HUDEP-2 (cell line): ENCODE measurements around the gene TOPBP1.
"Not testable (repeated sequence)": the region's sequence is repeated elsewhere in the genome, so short reads cannot be mapped to it uniquely, and the experiment has no call there.

Source experiments
- DNase-seq, 76 experiments: peaks; one replicate each; lab custom pipeline; 2025; ENCODE audit not compliant: unreplicated experiment in 76 of 76; lab: John Stamatoyannopoulos, UW

Gene TOPBP1

DNA sequence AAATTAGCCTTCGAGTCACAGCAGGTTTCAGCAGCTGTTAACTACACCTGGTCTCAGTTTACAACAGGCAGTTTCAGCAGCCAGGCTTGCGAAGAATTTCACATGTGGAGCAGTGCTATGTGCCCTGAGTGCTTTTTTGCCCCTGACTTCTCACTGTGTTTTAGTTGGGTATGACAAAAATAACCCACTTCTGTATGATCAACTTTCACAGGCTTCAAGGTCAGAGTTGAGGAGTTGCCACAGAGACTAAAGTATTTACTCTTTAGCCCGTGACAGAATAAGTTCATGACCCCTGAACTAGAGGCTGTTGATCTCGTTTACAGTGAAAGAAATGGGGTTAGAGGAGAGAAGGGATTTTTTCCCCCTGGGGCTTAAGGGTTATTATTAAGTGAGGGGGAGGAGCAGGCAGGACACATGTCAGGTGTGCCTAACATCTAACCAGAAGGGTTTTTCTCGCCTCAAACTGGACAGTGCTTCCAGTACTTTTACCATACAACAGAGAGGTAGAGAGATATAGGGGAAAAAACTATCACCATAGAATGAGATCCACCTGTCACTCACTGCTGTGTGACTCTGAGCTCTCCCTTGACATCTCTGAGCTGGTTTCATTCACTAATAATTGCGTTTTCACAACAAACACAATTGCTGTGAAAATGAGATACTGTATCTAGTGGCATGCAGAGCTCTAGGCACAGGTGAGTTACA lies 14.0 kb upstream of the TOPBP1 start:
- no peak for DNase-seq

DNA sequence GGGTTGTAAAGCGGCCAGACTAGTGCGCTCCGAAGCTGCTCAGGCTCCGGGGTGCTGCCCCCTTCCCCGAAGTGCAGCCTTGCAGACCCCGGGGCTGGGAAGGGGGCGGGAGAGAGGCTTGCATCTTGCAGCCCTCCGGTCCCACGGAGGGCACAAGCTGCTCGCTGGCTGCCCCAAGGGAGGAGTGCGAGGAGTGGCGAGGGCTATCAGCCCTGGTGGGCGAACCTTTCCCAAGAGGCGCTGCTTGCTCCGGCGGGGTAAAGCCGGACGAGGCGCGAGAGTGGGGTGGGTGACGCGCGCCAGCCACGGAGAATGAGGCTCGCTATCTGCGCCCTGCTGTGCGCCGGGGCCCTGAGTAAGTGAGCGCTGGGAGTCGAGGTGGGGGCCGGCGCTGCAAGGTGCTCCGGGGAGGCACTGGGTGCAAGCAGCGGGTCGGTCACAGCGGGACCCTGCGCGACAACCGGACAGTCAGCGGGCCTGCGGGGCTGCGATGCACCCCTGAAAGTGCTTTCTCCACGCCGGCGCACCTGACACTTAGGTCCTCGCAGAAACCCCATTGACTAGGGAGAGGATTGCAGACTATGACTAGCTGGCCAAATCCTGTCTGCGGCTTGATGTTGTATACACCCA lies 12.7 kb upstream of the TOPBP1 start:
- no peak for DNase-seq

DNA sequence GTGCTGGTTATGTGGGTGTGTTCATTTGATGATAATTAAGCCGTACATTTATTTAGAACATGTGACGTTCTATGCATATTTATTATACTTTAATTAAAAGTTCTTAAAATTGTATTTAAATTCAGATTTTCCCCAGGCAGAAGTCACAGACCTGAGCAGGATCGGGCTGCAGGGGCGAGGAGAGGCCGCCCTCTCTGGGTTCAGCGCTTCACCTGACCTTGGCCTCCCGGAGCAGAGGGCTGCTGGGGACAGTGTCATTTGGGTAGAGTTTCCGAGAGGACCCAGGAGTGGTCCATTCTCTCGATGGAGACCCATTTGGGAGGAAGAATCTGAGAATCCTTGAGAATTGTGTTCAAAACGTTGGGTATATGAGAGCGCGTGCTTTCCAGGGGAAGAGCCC lies 12.0 kb upstream of the TOPBP1 start:
- DNase-seq: no peak

DNA sequence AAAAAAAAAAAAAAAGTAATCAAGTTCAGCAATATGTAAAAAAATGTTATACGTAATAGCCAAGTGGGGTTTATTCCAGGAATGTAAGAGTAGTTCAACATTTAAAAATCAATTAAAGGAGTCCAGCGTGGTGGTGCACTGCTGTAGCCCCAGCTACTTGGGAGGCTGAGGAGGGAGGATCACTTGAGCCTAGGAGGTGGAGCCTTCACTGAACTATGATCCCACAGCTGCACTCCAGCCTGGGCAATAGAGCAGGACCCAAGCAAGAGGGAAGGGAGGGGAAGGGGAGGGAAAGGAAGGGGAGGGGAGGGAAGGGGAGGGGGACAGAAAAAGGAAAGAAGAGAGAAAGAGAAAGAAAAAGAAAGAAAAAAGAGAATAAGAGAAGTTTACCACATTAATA lies 10.7 kb upstream of the TOPBP1 start:
- DNase-seq: no peak

DNA sequence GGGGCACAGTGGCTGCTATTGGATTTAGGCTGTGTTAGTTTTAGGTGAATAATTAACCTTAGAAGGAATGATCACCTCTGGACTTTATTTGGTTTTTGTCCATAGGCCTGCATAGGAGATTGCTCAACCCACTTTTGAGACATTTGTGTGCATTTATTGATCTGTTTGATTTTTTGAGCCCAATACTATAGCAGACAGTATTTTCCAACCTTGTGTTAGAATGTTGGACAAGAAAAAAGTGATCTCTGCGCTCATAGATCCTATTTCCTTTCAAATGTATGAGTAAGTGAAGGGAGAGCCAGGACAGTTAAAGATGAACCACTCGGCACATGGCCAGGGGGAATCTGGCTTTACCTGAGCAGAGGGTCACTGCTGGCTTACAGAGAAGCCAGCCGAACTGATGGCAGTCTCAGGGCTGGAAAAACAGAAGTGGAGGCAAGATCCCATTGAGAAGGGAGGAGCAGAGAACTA lies 8.8 kb upstream of the TOPBP1 start:
- no peak for DNase-seq

DNA sequence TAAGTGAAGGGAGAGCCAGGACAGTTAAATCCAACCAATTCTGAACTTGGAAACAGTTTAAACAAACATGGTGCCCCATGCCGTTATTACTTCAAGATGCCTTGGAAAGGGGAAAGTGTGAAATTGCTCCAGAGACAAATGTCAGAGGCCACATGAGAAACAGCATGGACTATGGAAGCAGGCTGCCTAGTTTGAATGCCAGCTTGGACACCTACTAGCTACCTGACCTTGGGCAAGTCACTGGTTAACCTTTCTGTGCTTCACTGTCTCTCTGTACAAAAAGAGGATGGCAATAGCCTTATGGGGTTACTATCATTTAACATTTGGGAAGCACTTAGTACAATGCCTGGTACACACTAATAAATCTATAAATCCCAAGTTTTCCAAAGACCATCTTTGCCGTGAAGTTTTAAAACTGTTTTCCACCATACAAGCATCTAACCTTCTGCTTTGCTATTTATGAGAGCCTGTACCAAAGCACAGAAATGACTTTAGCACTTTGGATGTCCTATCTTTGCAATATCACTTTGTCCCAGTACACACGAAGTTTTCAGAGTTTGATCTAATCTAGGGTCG lies 8.3 kb upstream of the TOPBP1 start:
- DNase-seq: no peak

DNA sequence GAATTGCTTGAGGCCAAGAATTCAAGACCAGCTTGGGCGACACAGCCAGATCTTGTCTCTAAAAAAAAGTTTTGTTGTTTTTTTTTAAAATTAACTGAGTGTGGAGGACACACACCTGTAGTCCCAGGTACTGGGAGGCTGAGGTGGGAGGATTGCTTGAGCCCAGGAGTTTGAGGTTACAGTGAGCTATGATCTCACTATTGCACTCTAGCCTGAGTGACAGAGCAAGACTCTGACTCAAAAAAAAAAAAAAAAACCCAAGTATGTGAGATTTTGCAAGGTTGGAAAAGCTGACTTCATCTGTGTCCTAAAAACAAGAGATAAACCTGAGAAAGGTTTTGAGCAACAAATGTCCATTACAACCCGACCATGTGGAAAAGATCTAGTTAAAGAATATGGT lies 5.4 kb upstream of the TOPBP1 start:
- no peak for DNase-seq

DNA sequence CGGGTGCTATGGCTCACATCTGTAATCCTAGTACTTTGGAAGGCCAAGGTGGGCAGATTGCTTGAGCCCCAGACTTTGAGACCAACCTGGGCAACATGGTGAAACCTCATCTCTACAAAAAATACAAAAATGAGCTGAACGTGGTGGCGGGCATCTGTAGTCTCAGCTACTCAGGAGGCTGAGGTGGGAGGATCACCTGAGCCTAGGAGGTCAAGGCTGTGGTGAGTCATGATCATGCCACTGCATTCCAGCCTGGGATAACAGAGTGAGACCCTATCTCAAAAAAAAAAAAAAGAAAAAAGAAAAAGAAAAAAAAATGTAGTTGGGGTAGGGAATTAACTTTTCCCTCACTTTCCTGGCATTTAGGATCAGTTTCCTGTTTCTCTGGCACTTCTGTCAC lies 3.4 kb upstream of the TOPBP1 start:
- DNase-seq: not testable (repeated sequence)

DNA sequence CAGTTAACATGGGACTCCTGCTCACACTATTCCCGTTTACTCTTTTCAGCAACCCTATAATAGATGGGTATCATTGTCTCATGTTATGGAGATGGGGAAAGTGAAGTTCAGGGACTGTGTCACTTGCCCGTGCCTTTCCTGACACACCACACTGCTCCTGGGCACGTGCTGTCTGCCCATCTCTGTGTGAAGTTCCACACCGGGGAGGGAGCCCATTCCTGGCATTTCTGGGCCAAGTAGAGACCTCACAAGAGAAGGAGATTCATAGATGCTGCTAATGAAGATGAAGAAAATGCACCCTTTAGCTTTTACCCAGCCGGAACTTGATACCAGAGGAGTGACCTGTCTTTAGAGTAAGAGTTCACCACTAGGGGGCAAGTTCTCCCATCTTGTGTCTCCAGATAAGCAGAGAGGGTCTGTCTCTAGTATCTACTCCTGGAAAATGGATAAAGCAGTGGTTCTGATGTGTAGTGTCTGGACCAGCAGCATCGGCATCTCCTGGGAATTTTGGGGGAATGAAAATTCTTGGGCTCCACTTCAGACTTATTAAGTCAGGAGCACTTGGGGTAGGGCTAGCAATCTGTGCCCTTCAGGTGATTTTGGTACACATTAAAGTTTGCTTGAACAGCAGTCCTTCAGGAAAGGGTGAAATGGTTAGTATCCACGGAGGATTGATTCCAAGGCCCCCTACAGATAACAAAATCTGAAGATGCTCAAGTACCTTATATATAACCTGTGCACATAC lies 2.0 kb upstream of the TOPBP1 start:
- DNase-seq: peak in 46 of 76 experiments; percentile 1 to 81 (median 38)

DNA sequence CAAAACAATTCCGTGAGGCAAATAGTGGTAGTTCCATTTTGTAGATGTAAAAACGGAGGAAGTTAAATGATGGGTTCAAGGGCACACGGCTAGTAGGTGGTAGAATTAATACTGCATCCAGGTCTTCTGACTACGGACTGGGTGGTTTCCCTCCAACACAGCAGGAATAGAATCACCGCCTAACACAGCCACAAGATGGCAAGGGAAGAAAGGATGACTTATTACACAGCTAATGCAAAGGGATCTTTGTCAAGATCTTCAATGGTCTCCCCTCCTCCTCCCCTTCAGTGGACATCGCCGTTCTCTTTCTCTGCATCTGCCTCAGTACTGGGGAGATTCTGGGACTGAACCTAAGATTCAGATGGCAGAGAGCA lies 524 bp upstream of the TOPBP1 start:
- peak in 11 of 76 experiments; percentile 2 to 25 (median 11) for DNase-seq

DNA sequence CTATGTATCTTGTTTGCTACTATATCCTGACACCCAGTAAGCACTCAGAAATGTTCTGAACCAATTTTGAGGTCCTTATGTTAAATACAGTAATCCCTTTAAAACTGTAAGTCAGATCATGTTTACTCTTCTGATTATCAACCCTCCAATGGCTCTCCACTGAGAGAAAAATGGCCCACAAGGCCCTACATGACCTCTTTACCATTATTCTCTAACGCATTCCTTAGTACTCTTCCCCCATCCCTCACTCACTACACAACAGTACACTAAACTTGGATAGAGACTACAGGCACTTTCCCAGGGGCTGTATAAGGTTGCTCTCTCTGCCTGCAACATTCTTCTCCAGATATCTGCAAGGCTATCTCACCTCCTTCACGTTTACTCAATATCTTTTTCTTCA lies 1.9 kb downstream of the TOPBP1 start:
- no peak for DNase-seq

DNA sequence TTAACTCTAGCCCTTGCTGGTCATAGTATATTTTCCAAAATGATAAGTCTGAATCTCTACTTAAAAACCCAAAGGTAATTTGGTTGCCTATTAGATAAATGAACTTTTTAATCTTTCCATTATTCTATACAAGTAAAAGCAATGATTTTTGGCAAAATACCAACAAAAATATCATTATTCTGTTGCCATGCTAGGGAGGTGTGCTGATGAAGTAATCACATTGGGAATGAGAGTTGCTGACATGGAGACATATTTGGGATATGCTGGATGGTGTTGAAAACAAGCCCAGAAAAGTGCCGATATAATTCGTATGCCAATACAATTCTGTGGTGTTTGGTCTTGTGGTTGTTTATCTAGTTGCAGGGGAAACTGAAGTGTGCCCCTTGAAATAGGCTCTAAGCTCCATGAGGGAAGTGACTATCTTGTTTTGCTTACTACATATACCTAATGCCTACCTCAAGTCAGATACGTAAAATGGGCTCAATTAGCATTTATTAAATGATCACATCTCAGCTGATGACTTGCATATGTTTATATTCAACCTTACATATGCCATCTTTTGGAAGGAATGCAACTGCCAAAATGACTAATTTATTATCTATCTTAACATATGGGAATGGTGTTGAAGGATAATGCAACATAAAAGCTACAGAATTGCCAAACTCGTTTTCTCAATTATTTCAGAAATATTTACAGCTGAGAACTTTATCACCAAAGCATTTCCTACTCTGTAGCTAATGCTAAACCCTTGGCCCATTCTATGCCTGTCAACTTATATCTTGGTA lies 5.8 kb downstream of the TOPBP1 start:
- DNase-seq: peak in 3 of 76 experiments; percentile 1 to 5 (median 1)

DNA sequence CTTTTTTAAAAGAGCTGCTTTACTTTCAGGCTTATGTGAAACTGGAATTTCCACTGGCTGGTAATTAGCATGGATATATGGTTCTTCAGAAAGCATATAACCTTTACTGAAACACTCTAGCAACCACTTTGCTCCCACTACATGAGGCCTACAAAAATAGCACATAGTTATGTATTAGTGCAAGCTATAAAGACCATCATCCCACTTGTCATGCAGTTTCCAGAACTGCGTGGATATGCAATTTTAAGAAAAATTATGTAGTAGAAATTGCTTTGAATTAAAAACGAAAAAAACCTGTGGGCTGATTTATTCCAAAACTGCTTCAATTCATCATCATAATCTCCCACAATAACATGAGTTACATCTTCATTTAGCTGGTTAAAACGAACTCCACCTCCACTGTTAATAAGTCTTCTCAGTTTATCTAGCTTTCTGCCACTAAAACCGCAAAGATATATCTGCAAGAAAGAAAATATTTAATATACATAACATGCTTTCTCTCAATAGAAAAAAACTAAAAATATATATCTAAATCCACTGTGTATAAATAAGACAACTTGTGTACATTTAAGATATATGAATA lies 12.2 kb downstream of the TOPBP1 start:
- DNase-seq: no peak

DNA sequence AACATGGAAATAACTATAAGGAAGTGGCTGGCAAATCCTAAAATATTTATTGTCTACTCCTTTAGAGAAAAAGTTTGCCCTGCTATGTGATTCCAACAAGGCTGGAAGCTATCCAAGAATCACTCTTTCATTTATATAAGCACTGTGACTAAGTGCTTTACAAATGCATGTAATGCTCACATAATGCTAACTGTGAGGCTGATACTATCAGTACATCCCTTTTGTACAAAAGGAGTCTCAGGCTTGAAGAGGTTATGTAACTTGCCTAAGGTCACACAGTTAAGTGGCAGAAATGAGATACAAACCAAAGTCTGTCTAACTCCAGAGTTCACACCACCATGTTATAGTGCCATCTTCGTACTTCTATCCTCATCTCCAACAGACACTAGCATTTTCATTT lies 17.0 kb downstream of the TOPBP1 start:
- DNase-seq: peak in 9 of 76 experiments; percentile 6 to 35 (median 13)

DNA sequence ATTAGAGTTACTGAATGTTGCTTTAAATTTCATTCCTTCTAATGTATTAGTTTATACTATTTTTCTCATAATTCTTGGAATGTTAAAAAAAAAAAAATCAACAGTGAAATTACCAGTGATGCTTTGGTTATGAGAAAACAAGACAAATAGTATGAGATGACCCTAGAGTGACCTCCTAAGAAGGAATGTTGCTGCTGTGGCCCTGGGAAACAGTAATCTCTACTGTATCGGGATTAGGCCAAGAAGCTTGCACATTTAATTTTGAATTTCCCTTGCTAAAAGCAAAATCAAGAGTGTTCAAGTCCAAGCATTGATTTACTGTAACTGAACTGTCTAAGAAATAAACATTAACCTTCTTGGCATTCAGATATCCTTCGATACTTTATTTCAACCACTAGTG lies 18.1 kb downstream of the TOPBP1 start:
- no peak for DNase-seq

DNA sequence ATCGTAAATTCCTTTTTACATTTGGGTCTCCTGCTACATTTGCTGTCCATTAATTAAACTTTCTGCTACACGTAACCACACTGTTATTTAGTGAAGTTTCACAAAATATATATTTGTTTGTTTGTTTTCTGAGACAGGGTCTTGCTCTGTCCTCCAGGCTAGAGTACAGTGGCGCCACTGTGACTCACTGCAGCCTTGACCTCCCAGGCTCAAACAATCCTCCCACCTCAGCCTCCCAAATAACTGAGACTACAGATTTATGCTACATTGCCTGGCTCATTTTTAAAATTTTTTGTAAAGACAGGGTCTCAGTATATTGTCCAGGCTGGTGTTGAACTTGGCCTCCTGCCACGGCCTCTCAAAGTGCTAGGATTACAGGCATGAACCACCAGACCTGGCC lies 20.5 kb downstream of the TOPBP1 start:
- no peak for DNase-seq

DNA sequence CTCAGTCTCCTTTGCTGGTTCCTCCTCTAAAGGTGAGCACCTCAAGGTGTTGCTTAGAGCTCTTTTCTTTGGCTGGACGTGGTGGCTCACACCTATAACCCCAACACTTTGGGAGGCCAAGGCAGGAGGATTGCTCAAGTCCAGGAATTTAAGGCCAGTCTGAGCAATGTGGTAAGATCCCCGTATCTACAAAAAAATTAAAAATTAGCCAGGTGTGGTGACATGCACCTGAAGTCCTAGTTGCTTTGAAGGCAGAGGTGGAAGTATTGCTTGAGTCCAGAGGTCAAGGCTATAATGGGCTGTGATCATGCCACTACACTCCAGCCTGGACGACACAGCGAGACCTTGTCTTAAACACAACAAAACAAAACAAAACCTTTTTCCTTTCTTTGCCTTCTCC lies 28.3 kb downstream of the TOPBP1 start:
- no peak for DNase-seq

DNA sequence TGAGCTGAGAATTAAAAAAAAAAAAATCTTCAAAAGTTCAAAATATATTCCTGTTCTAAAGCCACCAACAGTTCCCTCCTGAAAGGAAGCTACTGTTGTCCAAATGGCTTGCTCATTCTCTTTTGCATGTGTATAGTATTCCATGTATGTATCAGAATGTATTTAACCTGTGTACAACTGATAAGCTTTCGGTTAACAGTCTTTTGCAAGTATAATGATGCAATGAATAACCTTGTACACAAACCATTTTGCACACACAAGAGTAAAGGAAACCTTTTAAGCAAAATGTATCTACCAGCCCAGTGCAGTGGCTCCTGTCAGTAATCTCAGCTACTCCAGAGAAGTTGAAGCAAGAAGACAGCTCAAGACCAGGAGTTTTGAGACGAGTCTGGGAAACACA lies 32.6 kb downstream of the TOPBP1 start:
- DNase-seq: peak in 1 of 76 experiments; percentile 4

DNA sequence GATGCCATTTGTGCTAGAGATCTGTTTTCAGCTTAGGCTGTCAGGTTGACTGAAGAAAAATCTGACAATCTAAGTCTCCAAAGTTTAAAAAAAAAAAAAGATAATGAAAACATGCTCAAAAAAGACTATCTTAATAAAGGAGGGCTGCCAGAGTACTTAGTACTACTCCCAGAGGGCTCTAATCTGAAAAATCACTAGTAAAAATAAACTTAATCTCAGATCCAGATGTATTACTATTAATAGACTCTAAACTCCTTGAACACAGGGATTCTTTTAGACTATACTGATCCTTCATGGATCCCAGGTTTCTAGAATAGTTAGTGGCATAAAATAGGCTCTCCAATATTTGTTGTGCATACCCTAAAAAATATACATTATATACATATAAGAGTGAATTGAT lies 34.0 kb downstream of the TOPBP1 start:
- DNase-seq: no peak

DNA sequence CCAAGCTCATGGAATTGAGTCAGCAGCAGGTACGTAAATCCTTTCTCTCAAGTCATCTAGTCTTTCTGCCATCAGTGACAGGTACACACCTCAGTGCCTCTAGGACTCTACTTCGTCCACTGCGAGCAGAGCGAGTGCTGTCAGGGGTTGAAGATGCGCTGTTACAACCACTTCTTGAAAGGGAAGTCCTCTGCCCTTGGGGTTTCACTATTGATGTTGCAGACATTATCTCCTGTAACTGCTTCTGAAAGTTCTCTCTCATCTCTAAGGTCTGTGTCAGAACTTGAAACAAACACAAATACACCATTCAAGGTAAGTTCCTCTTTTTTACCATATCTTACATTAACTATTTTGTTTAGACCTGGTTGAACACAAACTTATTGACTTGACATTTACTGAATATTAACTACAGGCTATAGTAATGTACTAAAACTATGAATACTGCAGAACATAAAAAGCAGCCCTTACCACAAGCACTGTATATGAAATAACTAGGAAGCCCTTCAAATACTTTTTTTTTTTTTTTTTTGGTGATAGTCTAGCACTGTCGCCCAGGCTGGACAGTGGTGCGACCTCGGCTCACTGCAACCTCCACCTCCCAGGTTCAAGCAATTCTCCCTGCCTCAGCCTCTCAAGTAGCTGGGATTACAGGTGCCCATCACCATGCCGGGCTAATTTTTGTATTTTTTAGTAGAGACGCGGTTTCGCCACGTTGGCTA lies 41.5 kb downstream of the TOPBP1 start:
- DNase-seq: no peak
